Uterus (tissue), 2 donors: ENCODE data around the gene SMIM44.

Source experiments
- POLR2A ChIP-seq, 2 donors: fragments of 450-650 bp; IDR thresholded peaks; one replicate each; pipeline ENCODE4 v1.6.1; 2016; ENCODE audit warnings: antibody characterized with exemption in 2 of 2, mild to moderate bottlenecking in 1 of 2, moderate library complexity in 1 of 2
- TF ChIP-seq, protein P1 (sequence below), 4 experiments: fragments of 200-600 bp in 2 of 4; fragments of 450-650 bp in 2 of 4; sonication (generic) in 2 of 4; IDR thresholded peaks; one replicate each; pipeline ENCODE4 v1.5.1; 2016 to 2019; ENCODE audit warnings: antibody characterized with exemption in 4 of 4, mild to moderate bottlenecking in 2 of 4, moderate library complexity in 1 of 4

DNA sequence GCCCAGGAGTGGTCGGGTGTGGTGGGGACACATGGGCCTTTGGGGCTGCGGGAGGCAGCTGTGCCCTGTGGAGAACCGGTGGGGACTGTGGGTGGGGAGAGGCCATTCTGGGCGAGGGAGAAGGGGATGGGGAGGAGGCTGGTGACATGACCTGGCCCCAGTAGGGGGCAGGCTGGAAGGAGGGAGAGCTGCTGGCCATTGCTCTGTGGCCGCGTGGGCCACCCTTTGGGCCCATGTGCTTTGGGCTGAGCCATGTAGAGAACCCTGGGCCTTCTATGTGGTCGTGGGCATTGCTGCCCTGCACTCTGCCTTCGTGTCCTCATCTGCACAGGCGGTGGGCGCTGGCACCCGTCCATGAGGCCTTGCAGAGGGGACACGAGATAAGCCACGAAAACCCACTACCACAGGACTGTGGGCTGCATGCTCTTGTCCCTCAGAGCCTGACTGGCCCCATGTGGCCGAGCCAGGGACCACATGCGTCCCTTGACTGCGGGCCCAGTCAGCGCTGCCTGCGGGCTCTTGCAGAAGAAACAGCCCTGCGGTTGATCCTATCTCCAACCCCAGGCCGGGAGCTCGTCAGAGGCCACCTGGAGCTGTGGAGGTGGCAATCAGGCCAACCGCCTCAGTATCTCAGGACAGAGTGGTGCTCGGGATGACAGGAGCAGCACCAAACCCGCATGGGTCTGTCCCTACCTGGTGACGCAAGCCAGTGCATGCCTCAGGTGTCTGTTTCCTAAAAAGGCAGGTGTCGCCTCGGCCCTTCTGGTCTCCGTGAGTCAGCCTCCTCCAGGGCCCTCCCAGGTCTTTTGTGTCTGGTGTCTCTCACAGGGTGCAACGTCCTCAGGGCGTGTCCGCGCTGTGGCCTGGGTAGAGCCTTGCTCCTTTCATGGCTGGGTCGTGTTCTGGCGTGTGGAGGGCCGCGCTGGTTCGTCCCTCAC is 37.2 kb upstream of the SMIM44 start:
- TF ChIP-seq, protein P1, sequence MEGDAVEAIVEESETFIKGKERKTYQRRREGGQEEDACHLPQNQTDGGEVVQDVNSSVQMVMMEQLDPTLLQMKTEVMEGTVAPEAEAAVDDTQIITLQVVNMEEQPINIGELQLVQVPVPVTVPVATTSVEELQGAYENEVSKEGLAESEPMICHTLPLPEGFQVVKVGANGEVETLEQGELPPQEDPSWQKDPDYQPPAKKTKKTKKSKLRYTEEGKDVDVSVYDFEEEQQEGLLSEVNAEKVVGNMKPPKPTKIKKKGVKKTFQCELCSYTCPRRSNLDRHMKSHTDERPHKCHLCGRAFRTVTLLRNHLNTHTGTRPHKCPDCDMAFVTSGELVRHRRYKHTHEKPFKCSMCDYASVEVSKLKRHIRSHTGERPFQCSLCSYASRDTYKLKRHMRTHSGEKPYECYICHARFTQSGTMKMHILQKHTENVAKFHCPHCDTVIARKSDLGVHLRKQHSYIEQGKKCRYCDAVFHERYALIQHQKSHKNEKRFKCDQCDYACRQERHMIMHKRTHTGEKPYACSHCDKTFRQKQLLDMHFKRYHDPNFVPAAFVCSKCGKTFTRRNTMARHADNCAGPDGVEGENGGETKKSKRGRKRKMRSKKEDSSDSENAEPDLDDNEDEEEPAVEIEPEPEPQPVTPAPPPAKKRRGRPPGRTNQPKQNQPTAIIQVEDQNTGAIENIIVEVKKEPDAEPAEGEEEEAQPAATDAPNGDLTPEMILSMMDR (IDR thresholded peaks at IDR 0.05), result no peak
- no peak for TF ChIP-seq POLR2A (IDR thresholded peaks at IDR 0.05)
